ENCODE measurements around the gene DHRS2. TPM values are rescaled to one million over a fixed set of nuclear protein-coding genes. Genes with fewer than 3 reads are reported as not detected.

Gene DHRS2
- total RNA-seq, 4 donors from 2014 or later: not detected

DNA sequence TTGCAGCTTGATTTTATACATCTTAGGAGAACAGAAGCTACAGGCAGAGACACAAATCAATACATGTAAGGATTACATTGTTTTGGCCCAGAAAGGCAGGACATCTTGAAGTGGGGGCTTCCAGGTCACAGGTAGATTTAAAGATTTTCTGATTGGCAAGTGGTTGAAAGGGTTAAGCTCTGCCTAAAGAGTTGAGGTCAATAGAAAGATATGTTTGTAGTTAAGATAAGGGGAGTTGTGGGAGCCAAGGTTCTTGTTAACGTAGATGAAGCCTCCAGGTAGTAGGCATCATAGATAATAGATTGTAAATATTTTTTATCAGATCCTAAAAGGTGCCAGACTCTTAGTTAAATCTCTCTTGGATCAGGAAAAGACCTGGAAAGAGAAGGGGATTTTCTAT lies 5.5 kb upstream of the DHRS2 start:
- H3K4me1 ChIP-seq: no peaks in the 10 kb centered on the region
- TF ChIP-seq POLR2A (IDR thresholded peaks at IDR 0.05): no peak
- TF ChIP-seq, protein P1, sequence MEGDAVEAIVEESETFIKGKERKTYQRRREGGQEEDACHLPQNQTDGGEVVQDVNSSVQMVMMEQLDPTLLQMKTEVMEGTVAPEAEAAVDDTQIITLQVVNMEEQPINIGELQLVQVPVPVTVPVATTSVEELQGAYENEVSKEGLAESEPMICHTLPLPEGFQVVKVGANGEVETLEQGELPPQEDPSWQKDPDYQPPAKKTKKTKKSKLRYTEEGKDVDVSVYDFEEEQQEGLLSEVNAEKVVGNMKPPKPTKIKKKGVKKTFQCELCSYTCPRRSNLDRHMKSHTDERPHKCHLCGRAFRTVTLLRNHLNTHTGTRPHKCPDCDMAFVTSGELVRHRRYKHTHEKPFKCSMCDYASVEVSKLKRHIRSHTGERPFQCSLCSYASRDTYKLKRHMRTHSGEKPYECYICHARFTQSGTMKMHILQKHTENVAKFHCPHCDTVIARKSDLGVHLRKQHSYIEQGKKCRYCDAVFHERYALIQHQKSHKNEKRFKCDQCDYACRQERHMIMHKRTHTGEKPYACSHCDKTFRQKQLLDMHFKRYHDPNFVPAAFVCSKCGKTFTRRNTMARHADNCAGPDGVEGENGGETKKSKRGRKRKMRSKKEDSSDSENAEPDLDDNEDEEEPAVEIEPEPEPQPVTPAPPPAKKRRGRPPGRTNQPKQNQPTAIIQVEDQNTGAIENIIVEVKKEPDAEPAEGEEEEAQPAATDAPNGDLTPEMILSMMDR (IDR thresholded peaks at IDR 0.05 in 4 of 5, conservative IDR thresholded peaks at IDR 0.05 in 1 of 5): no peak
- in situ Hi-C loops (cut with MboI; ENCODE audit: low sequenced_read_pairs in 4 of 4): loop anchor here (25.0 kb wide), 2 partner anchors 282 to 307 kb away; no protein-coding TSS in a partner anchor
- H3K9me3 ChIP-seq: no peaks in the 10 kb centered on the region
- DNase-seq (no peak), ATAC-seq (no peak)
- H3K27me3 ChIP-seq: no peaks in the 10 kb centered on the region
- intact Hi-C loops (cut with DNase I; ENCODE audit: low total_unique reads): loop anchor here (5.0 kb wide), 2 partner anchors 282 to 477 kb away; no protein-coding TSS in a partner anchor
- no peak overlapping the region for H3K4me3 ChIP-seq
- H3K36me3 ChIP-seq: no peaks in the 10 kb centered on the region
- no peak overlapping the region for H3K27ac ChIP-seq

GRCh38 chr14:23631234-23631633 lies 4.9 kb upstream of the DHRS2 start:
- DNase-seq: no peak
- Histone ChIP-seq H3K27me3 (no peaks in the 10 kb centered on the region), H3K4me3 (no peak overlapping the region), H3K27ac (no peak overlapping the region), H3K36me3 (no peaks in the 10 kb centered on the region), H3K4me1 (no peaks in the 10 kb centered on the region), H3K9me3 (no peaks in the 10 kb centered on the region)
- intact Hi-C loops (cut with DNase I; ENCODE audit: low total_unique reads) (loop anchor here (5.0 kb wide), 2 partner anchors 281 to 476 kb away; no protein-coding TSS in a partner anchor), in situ Hi-C loops (cut with MboI; ENCODE audit: low sequenced_read_pairs in 4 of 4) (loop anchor here (25.0 kb wide), 2 partner anchors 281 to 306 kb away; no protein-coding TSS in a partner anchor)
- no peak for TF ChIP-seq POLR2A (IDR thresholded peaks at IDR 0.05)
- TF ChIP-seq, protein P1 (IDR thresholded peaks at IDR 0.05 in 4 of 5, conservative IDR thresholded peaks at IDR 0.05 in 1 of 5): no peak
- ATAC-seq: no peak

- Histone ChIP-seq H3K4me1 (no peaks in the 10 kb centered on the region), H3K9me3 (no peaks in the 10 kb centered on the region), H3K27ac (no peak overlapping the region), H3K36me3 (no peaks in the 10 kb centered on the region), H3K4me3 (peak overlapping the region in 1 of 4 donors; percentile 34), H3K27me3 (no peaks in the 10 kb centered on the region)
- ATAC-seq (peak; percentile 72 to 75), DNase-seq (peak; percentile 27 to 30)
- in situ Hi-C loops (cut with MboI; ENCODE audit: low sequenced_read_pairs in 4 of 4) (loop anchor here (25.0 kb wide), 2 partner anchors 280 to 305 kb away; no protein-coding TSS in a partner anchor), intact Hi-C loops (cut with DNase I; ENCODE audit: low total_unique reads) (loop anchor here (2.0 to 5.0 kb wide), 3 partner anchors 280 to 475 kb away; no protein-coding TSS in a partner anchor)
- TF ChIP-seq, protein P1 (IDR thresholded peaks at IDR 0.05 in 4 of 5, conservative IDR thresholded peaks at IDR 0.05 in 1 of 5): peak; percentile 65 to 86 (median 76)
- no peak for TF ChIP-seq POLR2A (IDR thresholded peaks at IDR 0.05)
Measured at GRCh38 chr14:23631702-23632460, 4.3 kb upstream of the DHRS2 start.

DNA sequence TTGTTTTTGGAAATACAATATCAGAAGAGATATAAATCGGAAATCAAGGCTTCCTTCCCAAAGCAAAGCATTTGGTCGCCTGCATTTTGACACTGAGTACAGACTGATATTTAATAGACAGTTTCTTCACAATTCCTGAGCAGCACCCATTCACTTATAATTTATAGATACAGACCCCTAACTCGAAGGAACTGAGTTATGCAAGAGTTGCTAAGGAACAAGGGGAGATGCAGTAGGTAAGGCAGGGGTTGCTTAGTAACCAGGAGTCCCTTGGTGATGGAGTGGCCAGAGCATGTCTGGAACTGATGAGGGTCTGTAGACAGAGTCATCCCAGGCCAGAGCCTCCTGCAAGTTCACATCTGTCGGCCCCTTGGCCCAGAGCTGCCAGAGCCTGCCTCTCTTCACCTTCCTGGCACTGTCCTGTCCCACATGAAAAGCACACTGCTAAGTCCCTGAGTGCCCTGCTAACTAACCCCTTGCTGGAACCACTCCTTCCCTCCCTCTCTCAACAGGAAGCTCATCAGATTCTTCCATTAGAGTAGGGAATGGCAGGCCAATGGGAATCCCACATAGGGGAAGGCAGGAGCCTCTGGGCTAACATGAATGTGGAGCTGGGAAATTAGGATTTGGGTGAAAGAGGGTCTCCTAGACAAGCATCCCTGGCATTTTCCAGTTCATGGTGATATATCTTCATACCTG lies 3.6 kb upstream of the DHRS2 start:
- ATAC-seq: no peak
- Histone ChIP-seq H3K4me1 (no peaks in the 10 kb centered on the region), H3K36me3 (no peaks in the 10 kb centered on the region), H3K4me3 (no peak overlapping the region), H3K27ac (no peak overlapping the region), H3K9me3 (no peaks in the 10 kb centered on the region), H3K27me3 (no peaks in the 10 kb centered on the region)
- TF ChIP-seq, protein P1 (IDR thresholded peaks at IDR 0.05 in 4 of 5, conservative IDR thresholded peaks at IDR 0.05 in 1 of 5): no peak
- no peak for TF ChIP-seq POLR2A (IDR thresholded peaks at IDR 0.05)
- DNase-seq: no peak
- in situ Hi-C loops (cut with MboI; ENCODE audit: low sequenced_read_pairs in 4 of 4): loop anchor here (25.0 kb wide), 2 partner anchors 280 to 305 kb away; no protein-coding TSS in a partner anchor
- intact Hi-C loops (cut with DNase I; ENCODE audit: low total_unique reads): loop anchor here (2.0 to 5.0 kb wide), 3 partner anchors 280 to 475 kb away; no protein-coding TSS in a partner anchor

All from gastrocnemius medialis (tissue), 4 donors.